ENCODE results near the gene NDST4. TPM values are rescaled to one million over a fixed set of nuclear protein-coding genes. Genes with fewer than 3 reads are reported as not detected.

Gene NDST4
- total and polyA plus RNA-seq, 2 of the 13 experiments (the other 11 are each of a cell fraction or from before 2014, with no cell fraction given) = not detected

DNA sequence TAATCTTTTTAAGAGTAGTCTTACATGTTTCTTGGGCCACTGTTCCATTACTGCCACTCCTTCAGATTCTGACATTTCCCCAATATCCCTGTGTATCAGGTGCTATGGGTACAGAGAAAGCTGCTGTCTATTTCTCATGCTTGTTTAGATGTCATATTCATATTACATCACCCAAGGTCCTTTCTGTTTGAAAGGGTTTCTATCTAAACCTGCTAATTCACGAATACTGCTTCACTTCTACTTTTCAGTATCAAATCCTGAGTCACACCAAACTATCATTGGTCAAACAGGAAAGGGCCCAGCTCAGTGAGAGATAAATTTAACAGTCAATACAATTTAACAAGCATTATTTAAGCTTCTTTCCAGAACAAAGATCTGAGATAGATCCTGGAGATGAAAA, 273.4 kb downstream of the NDST4 start:
- Histone ChIP-seq H2AFZ (ENCODE audit: low read length) (no peak overlapping the region), H3K27ac (ENCODE audit: extremely low read length, insufficient read depth, low read length) (no peak overlapping the region), H3K4me3 (replicated peaks in 1 of 3; ENCODE audit: insufficient read depth in 1 of 3, low read depth in 2 of 3, low read length in 3 of 3) (no peak overlapping the region), H3K4me2 (ENCODE audit: low read depth, low read length) (no peak overlapping the region), H3K9me3 (ENCODE audit: low read length) (no peaks in the 10 kb centered on the region), H3K9ac (ENCODE audit: insufficient read depth, low read depth, low read length) (no peak overlapping the region), H3K4me1 (ENCODE audit: insufficient read depth, low read length) (no peaks in the 10 kb centered on the region), H4K20me1 (ENCODE audit: insufficient read depth, low read length) (no peaks in the 10 kb centered on the region), H3K27me3 (ENCODE audit: control insufficient read depth in 1 of 2, insufficient read depth in 2 of 2, low read length in 2 of 2) (no peaks in the 10 kb centered on the region; a peak in 1 of 5 replicates), H3K36me3 (replicated peaks in 1 of 2; ENCODE audit: control insufficient read depth in 1 of 2, insufficient read depth in 2 of 2, low read length in 2 of 2) (no peaks in the 10 kb centered on the region), H3K79me2 (ENCODE audit: insufficient read depth, low read length) (no peaks in the 10 kb centered on the region)
- 3% methylated on average over 1 of the region's 1 CpG for WGBS (ENCODE audit: low lambda C conversion rate)
- DNase-seq (ENCODE audit: low spot score) = no peak
- in situ Hi-C loops (cut with HindIII; ENCODE audit: extremely low pct_ligation_motif_present, low pct_unique_long_range_greater_than_20kb) = no loop called here
- FAIRE-seq = no peak
- ChIA-PET POLR2A (no interaction called here), CTCF (ENCODE audit: low intra/inter-chr PET ratio, low total read pairs) (no interaction called here)
- no peak for ATAC-seq
- no TSS peak for BruUV-seq (replicated peaks)
- intact Hi-C loops (cut with micrococcal nuclease; ENCODE audit: unreplicated experiment) = no loop called here
- no peak for TF ChIP-seq CREBL2 (CRISPR knock-in tag; IDR thresholded peaks at IDR 0.05; ENCODE audit: borderline replicate concordance)
- TF ChIP-seq MED1 (CRISPR knock-in tag; IDR thresholded peaks at IDR 0.05) = no peak
- TF ChIP-seq CEBPB (IDR thresholded peaks at IDR 0.05; ENCODE audit: borderline replicate concordance, low read depth, low read length) = no peak
- TF ChIP-seq, protein P1, sequence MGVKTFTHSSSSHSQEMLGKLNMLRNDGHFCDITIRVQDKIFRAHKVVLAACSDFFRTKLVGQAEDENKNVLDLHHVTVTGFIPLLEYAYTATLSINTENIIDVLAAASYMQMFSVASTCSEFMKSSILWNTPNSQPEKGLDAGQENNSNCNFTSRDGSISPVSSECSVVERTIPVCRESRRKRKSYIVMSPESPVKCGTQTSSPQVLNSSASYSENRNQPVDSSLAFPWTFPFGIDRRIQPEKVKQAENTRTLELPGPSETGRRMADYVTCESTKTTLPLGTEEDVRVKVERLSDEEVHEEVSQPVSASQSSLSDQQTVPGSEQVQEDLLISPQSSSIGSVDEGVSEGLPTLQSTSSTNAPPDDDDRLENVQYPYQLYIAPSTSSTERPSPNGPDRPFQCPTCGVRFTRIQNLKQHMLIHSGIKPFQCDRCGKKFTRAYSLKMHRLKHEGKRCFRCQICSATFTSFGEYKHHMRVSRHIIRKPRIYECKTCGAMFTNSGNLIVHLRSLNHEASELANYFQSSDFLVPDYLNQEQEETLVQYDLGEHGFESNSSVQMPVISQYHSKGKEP (CRISPR knock-in tag; IDR thresholded peaks at IDR 0.05) = no peak
- no peak for TF ChIP-seq FIP1L1 (IDR thresholded peaks at IDR 0.05; ENCODE audit: borderline replicate concordance, insufficient read depth, low read depth, low read length)
- no peak for TF ChIP-seq HOMEZ (CRISPR knock-in tag; IDR thresholded peaks at IDR 0.05; ENCODE audit: low read depth)
- no peak for TF ChIP-seq MED13 (CRISPR knock-in tag; IDR thresholded peaks at IDR 0.05)
- no peak for TF ChIP-seq MXD3 (CRISPR knock-in tag; IDR thresholded peaks at IDR 0.05)
- TF ChIP-seq, protein P2, sequence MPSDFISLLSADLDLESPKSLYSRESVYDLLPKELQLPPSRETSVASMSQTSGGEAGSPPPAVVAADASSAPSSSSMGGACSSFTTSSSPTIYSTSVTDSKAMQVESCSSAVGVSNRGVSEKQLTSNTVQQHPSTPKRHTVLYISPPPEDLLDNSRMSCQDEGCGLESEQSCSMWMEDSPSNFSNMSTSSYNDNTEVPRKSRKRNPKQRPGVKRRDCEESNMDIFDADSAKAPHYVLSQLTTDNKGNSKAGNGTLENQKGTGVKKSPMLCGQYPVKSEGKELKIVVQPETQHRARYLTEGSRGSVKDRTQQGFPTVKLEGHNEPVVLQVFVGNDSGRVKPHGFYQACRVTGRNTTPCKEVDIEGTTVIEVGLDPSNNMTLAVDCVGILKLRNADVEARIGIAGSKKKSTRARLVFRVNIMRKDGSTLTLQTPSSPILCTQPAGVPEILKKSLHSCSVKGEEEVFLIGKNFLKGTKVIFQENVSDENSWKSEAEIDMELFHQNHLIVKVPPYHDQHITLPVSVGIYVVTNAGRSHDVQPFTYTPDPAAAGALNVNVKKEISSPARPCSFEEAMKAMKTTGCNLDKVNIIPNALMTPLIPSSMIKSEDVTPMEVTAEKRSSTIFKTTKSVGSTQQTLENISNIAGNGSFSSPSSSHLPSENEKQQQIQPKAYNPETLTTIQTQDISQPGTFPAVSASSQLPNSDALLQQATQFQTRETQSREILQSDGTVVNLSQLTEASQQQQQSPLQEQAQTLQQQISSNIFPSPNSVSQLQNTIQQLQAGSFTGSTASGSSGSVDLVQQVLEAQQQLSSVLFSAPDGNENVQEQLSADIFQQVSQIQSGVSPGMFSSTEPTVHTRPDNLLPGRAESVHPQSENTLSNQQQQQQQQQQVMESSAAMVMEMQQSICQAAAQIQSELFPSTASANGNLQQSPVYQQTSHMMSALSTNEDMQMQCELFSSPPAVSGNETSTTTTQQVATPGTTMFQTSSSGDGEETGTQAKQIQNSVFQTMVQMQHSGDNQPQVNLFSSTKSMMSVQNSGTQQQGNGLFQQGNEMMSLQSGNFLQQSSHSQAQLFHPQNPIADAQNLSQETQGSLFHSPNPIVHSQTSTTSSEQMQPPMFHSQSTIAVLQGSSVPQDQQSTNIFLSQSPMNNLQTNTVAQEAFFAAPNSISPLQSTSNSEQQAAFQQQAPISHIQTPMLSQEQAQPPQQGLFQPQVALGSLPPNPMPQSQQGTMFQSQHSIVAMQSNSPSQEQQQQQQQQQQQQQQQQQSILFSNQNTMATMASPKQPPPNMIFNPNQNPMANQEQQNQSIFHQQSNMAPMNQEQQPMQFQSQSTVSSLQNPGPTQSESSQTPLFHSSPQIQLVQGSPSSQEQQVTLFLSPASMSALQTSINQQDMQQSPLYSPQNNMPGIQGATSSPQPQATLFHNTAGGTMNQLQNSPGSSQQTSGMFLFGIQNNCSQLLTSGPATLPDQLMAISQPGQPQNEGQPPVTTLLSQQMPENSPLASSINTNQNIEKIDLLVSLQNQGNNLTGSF (CRISPR knock-in tag; IDR thresholded peaks at IDR 0.05) = no peak
- TF ChIP-seq, protein P3, sequence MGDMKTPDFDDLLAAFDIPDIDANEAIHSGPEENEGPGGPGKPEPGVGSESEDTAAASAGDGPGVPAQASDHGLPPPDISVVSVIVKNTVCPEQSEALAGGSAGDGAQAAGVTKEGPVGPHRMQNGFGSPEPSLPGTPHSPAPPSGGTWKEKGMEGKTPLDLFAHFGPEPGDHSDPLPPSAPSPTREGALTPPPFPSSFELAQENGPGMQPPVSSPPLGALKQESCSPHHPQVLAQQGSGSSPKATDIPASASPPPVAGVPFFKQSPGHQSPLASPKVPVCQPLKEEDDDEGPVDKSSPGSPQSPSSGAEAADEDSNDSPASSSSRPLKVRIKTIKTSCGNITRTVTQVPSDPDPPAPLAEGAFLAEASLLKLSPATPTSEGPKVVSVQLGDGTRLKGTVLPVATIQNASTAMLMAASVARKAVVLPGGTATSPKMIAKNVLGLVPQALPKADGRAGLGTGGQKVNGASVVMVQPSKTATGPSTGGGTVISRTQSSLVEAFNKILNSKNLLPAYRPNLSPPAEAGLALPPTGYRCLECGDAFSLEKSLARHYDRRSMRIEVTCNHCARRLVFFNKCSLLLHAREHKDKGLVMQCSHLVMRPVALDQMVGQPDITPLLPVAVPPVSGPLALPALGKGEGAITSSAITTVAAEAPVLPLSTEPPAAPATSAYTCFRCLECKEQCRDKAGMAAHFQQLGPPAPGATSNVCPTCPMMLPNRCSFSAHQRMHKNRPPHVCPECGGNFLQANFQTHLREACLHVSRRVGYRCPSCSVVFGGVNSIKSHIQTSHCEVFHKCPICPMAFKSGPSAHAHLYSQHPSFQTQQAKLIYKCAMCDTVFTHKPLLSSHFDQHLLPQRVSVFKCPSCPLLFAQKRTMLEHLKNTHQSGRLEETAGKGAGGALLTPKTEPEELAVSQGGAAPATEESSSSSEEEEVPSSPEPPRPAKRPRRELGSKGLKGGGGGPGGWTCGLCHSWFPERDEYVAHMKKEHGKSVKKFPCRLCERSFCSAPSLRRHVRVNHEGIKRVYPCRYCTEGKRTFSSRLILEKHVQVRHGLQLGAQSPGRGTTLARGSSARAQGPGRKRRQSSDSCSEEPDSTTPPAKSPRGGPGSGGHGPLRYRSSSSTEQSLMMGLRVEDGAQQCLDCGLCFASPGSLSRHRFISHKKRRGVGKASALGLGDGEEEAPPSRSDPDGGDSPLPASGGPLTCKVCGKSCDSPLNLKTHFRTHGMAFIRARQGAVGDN (CRISPR knock-in tag; IDR thresholded peaks at IDR 0.05) = no peak
- TF ChIP-seq NFATC3 (CRISPR knock-in tag; IDR thresholded peaks at IDR 0.05) = no peak
